Mesenchymal stem cell (in vitro differentiated cells and primary cell): Measurements from ENCODE around the gene PLA2G2E.

Experiments
- DNase-seq: peaks from one replicate; pipeline ENCODE4 v3.0.0-alpha.2; 2013
- H2AFZ ChIP-seq: one replicate; pipeline ENCODE4 v1.6.1; 2013; ENCODE audit warnings: low read depth, mild to moderate bottlenecking, control low read depth, inconsistent platforms, low read length, moderate library complexity
- H2AK5ac ChIP-seq: 2 replicates; pipeline ENCODE4 v1.6.1; 2013; ENCODE audit warnings: low read length, moderate library complexity, mild to moderate bottlenecking, inconsistent platforms; ENCODE audit not compliant: severe bottlenecking
- H2BK120ac ChIP-seq: one replicate; pipeline ENCODE4 v1.6.1; 2013; ENCODE audit warnings: low read depth, mild to moderate bottlenecking, inconsistent platforms, low read length, moderate library complexity
- H2BK12ac ChIP-seq, 2 experiments: one replicate each; pipeline ENCODE4 v1.6.1; 2013; ENCODE audit warnings: inconsistent platforms in 2 of 2, low read length in 2 of 2, mild to moderate bottlenecking in 2 of 2, moderate library complexity in 2 of 2, control low read depth in 1 of 2
- H2BK15ac ChIP-seq: one replicate; pipeline ENCODE4 v1.6.1; 2013; ENCODE audit warnings: mild to moderate bottlenecking, low read depth, inconsistent platforms; ENCODE audit not compliant: poor library complexity, severe bottlenecking
- H2BK5ac ChIP-seq: 2 replicates; pipeline ENCODE4 v1.6.1; 2013; ENCODE audit warnings: low read depth, mild to moderate bottlenecking, low read length, control low read depth, inconsistent platforms; ENCODE audit not compliant: poor library complexity, severe bottlenecking
- H3K14ac ChIP-seq, 2 experiments: one replicate each; pipeline ENCODE4 v1.6.1; 2013; ENCODE audit warnings: inconsistent platforms in 2 of 2, low read length in 2 of 2, control low read depth in 1 of 2, mild to moderate bottlenecking in 1 of 2, moderate library complexity in 1 of 2
- H3K18ac ChIP-seq, 2 experiments: one replicate each; pipeline ENCODE4 v1.6.1; 2013; ENCODE audit warnings: inconsistent platforms in 2 of 2, low read length in 2 of 2, control low read depth in 1 of 2, low read depth in 1 of 2, mild to moderate bottlenecking in 1 of 2
- H3K23ac ChIP-seq, 2 experiments: one replicate each; pipeline ENCODE4 v1.6.1; 2013; ENCODE audit warnings: inconsistent platforms in 2 of 2, low read length in 2 of 2, mild to moderate bottlenecking in 2 of 2, moderate library complexity in 2 of 2, control low read depth in 1 of 2
- H3K27ac ChIP-seq: 2 replicates; pipeline ENCODE4 v1.5.1; 2013; ENCODE audit warnings: mild to moderate bottlenecking, moderate library complexity, low read length, control low read depth, inconsistent platforms; ENCODE audit not compliant: poor library complexity, severe bottlenecking
- H3K27me3 ChIP-seq, 2 experiments: 2 replicates each; pipeline versions ENCODE4 v1.6.1 to v1.7.0; 2013; ENCODE audit warnings: low read length in 2 of 2, mild to moderate bottlenecking in 2 of 2, moderate library complexity in 2 of 2, control low read depth in 1 of 2, inconsistent platforms in 1 of 2; ENCODE audit not compliant: control insufficient read depth in 1 of 2, insufficient read depth in 1 of 2
- H3K36me3 ChIP-seq, 2 experiments: 2 replicates each; pipeline versions ENCODE4 v1.6.1 to v1.7.0; 2013; ENCODE audit warnings: low read length in 2 of 2, control low read depth in 1 of 2, inconsistent platforms in 1 of 2, low read depth in 1 of 2, mild to moderate bottlenecking in 1 of 2; ENCODE audit not compliant: insufficient read depth in 2 of 2, control insufficient read depth in 1 of 2
- H3K4ac ChIP-seq, 2 experiments: one replicate each; pipeline ENCODE4 v1.6.1; 2013; ENCODE audit warnings: inconsistent platforms in 2 of 2, low read length in 2 of 2, mild to moderate bottlenecking in 2 of 2, moderate library complexity in 2 of 2, control low read depth in 1 of 2, low read depth in 1 of 2
- H3K4me1 ChIP-seq: 2 replicates; pipeline ENCODE4 v1.6.1; 2013; ENCODE audit warnings: low read depth, low read length, control low read depth; ENCODE audit not compliant: control insufficient read depth, insufficient read depth
- H3K4me2 ChIP-seq: 2 replicates; pipeline ENCODE4 v1.6.1; 2013; ENCODE audit warnings: low read length, mild to moderate bottlenecking, inconsistent platforms; ENCODE audit not compliant: poor library complexity, severe bottlenecking
- H3K4me3 ChIP-seq, 2 experiments: 2 replicates each; pipeline versions ENCODE4 v1.5.1 to v1.7.0; 2013; ENCODE audit warnings: low read length in 2 of 2, mild to moderate bottlenecking in 2 of 2, control low read depth in 1 of 2, low read depth in 1 of 2; ENCODE audit not compliant: insufficient read depth in 1 of 2
- H3K79me1 ChIP-seq: replicated peaks from 2 replicates; pipeline ENCODE4 v1.6.1; 2013; ENCODE audit warnings: mild to moderate bottlenecking, control low read depth, low read length, inconsistent platforms; ENCODE audit not compliant: poor library complexity, severe bottlenecking
- H3K9ac ChIP-seq: 2 replicates; pipeline ENCODE4 v1.7.0; 2013; ENCODE audit warnings: mild to moderate bottlenecking, low read length, moderate library complexity
- H3K9me3 ChIP-seq: 2 replicates; pipeline ENCODE4 v1.7.0; 2013; ENCODE audit warnings: mild to moderate bottlenecking, low read length; ENCODE audit not compliant: control insufficient read depth
- H4K8ac ChIP-seq: one replicate; pipeline ENCODE4 v1.6.1; 2013; ENCODE audit warnings: inconsistent platforms, mild to moderate bottlenecking, low read length, moderate library complexity
- H4K91ac ChIP-seq: one replicate; pipeline ENCODE4 v1.6.1; 2013; ENCODE audit warnings: mild to moderate bottlenecking, low read length, inconsistent platforms
- WGBS: methylation state at CpG from one replicate; pipeline ENCODE4 v1.1.7; 2013; ENCODE audit warnings: mixed read lengths; 5-methylcytosine and 5-hydroxymethylcytosine counted together

Gene PLA2G2E

DNA sequence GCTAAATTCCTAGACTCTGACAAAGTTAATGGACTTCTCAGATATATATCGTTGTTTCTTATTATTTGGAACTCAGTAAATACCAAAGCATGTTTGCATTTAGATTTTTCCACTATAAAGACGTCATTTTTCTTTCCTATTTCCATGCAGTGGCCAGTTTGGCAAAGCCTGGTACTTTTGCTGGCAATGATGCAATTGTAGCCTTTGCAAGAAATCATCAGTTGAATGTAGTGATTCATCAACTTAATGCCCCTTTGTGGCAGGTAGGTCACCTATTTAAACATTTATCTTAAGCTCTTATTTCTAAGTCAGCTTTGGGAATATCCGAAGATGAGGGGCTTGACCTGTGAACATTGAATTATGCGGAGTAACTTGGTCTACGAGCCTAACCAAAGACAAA lies 29.2 kb downstream of the PLA2G2E start:
- Histone ChIP-seq H2AK5ac (no peak overlapping the region), H3K4ac (no peak overlapping the region), H3K9me3 (no peaks in the 10 kb centered on the region), H2BK5ac (no peak overlapping the region), H2BK120ac (no peak overlapping the region), H3K4me1 (no peaks in the 10 kb centered on the region), H3K27me3 (no peaks in the 10 kb centered on the region), H3K27ac (no peak overlapping the region), H3K36me3 (peaks cover 12 to 80% of the 10 kb centered on the region in 2 experiments), H2BK12ac (no peak overlapping the region), H3K18ac (no peak overlapping the region), H2AFZ (no peak overlapping the region), H4K8ac (no peak overlapping the region), H3K23ac (no peak overlapping the region), H3K9ac (no peak overlapping the region), H4K91ac (no peak overlapping the region), H3K4me2 (no peak overlapping the region), H3K14ac (no peak overlapping the region), H3K4me3 (no peak overlapping the region), H3K79me1 (peaks cover 27% of the 10 kb centered on the region), H2BK15ac (no peak overlapping the region)
- 98% methylated on average over 5 of the region's 5 CpGs for WGBS
- DNase-seq = no peak

GRCh38 chr1:19893687-19894086 lies 29.7 kb downstream of the PLA2G2E start:
- 94% methylated on average over 3 of the region's 3 CpGs for WGBS
- Histone ChIP-seq H3K14ac (no peak overlapping the region), H3K4ac (no peak overlapping the region), H4K8ac (no peak overlapping the region), H2BK15ac (no peak overlapping the region), H3K79me1 (peaks cover 27% of the 10 kb centered on the region), H3K9me3 (no peaks in the 10 kb centered on the region), H2BK5ac (no peak overlapping the region), H4K91ac (no peak overlapping the region), H2BK12ac (no peak overlapping the region), H3K4me2 (no peak overlapping the region), H3K36me3 (peaks cover 10 to 75% of the 10 kb centered on the region in 2 experiments), H3K27ac (no peak overlapping the region), H3K4me3 (no peak overlapping the region), H3K9ac (no peak overlapping the region), H3K4me1 (no peaks in the 10 kb centered on the region), H3K27me3 (no peaks in the 10 kb centered on the region), H2BK120ac (no peak overlapping the region), H2AK5ac (no peak overlapping the region), H2AFZ (no peak overlapping the region), H3K18ac (no peak overlapping the region), H3K23ac (no peak overlapping the region)
- DNase-seq = no peak

DNA sequence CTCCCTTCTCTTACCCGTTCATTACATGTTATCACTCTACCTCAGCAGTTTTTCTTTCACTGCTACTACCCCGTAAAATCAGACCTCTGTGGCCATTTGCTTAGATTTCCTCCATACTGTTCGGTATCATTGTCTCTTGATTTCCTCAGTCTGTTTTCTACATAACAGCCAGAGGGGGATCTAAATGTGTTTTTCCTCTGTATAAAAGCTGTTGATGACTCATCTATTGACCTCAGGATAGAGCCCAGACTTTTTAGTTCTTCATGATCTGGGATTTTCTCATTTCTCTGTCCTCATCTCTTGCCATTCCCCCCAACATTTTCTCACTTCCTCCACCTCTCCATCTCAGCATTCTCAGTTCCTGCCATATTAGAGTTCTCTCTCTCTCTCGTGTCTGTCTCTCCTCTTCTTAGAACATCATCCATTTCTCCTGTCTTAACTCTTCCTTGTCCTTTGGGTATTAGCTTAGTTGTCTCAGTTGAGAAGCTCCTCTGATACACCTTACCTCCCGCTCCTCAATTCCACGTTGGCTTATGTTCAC lies 30.7 kb downstream of the PLA2G2E start:
- H2AK5ac ChIP-seq = no peak overlapping the region
- no peaks in the 10 kb centered on the region for H3K4me1 ChIP-seq
- H3K4me2 ChIP-seq = no peak overlapping the region
- no peak overlapping the region for H3K14ac ChIP-seq
- H3K18ac ChIP-seq = no peak overlapping the region
- H3K9ac ChIP-seq = no peak overlapping the region
- no peak overlapping the region for H3K4ac ChIP-seq
- no peak overlapping the region for H2BK15ac ChIP-seq
- no peak overlapping the region for H4K8ac ChIP-seq
- no peak overlapping the region for H2BK5ac ChIP-seq
- peaks cover 8 to 76% of the 10 kb centered on the region in 2 experiments for H3K36me3 ChIP-seq
- peak; percentile 43 for DNase-seq
- H3K9me3 ChIP-seq = no peaks in the 10 kb centered on the region
- H4K91ac ChIP-seq = no peak overlapping the region
- WGBS = 99% methylated on average over 5 of the region's 6 CpGs
- no peak overlapping the region for H2AFZ ChIP-seq
- no peak overlapping the region for H3K23ac ChIP-seq
- no peaks in the 10 kb centered on the region for H3K27me3 ChIP-seq
- no peak overlapping the region for H3K27ac ChIP-seq
- H3K79me1 ChIP-seq = peaks cover 26% of the 10 kb centered on the region
- H2BK12ac ChIP-seq = no peak overlapping the region
- H3K4me3 ChIP-seq = no peak overlapping the region
- no peak overlapping the region for H2BK120ac ChIP-seq

GRCh38 chr1:19892129-19892528 lies 31.3 kb downstream of the PLA2G2E start:
- Histone ChIP-seq H3K4me2 (no peak overlapping the region), H3K4me1 (no peaks in the 10 kb centered on the region), H2BK12ac (no peak overlapping the region), H2BK120ac (no peak overlapping the region), H4K91ac (no peak overlapping the region), H4K8ac (no peak overlapping the region), H3K27ac (no peak overlapping the region), H2AFZ (no peak overlapping the region), H3K23ac (no peak overlapping the region), H2BK5ac (no peak overlapping the region), H3K79me1 (peaks cover 22% of the 10 kb centered on the region), H3K36me3 (peaks cover 4 to 76% of the 10 kb centered on the region in 2 experiments), H3K27me3 (no peaks in the 10 kb centered on the region), H2BK15ac (no peak overlapping the region), H2AK5ac (no peak overlapping the region), H3K9ac (no peak overlapping the region), H3K14ac (no peak overlapping the region), H3K9me3 (no peaks in the 10 kb centered on the region), H3K4me3 (no peak overlapping the region), H3K4ac (no peak overlapping the region), H3K18ac (no peak overlapping the region)
- DNase-seq = no peak
- 86% methylated on average over 1 of the region's 3 CpGs for WGBS
